ENCODE results near the gene CDK2. TPM values are rescaled to one million over a fixed set of nuclear protein-coding genes. Genes with fewer than 3 reads are reported as not detected.

Gene CDK2
- total RNA-seq, 2 experiments from 2014 or later = 86.7 to 90.1 TPM

DNA sequence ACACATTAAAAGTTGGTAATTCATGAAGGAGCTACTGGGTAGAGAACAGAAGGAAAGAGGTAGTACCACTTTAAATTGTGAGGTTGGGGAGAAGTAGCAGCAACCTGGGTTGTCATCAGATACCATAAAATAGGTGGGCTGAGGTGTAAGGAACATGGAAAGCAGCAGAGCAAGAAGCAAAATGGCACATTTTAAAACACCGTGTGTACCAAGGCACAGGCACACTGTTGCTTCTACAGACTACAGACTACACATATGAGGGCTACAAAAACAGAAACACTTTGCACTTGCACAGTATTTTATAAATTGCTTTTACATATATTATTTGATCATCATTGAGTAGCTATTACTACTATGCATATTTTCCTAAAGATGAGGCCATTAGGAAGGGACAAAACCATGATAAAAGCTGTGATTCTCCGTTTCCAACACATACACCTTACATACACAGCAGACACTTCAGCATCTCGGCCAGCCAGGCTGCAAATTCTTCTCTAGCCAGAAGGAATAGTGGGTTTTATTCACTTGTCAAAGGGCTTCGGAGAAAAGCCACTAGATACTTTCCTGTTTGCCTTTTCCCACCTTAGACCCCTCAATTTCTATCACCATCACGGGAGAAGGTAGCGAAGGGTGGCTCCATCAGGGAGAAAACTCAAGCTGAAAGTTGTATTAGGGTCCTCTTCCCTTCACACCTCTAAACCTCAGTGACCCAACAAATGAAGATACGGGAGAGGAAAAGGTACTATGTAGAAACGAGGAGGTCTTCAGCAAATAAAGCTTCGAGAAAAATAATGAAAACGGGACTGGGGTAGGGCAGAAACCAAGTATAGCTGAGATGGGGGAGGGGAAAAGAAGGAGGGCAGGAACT, 40.5 kb upstream of the CDK2 start:
- H3K27ac Mint-ChIP-seq = peak overlapping the region; percentile 99
- peaks cover 27% of the 10 kb centered on the region for H3K36me3 Mint-ChIP-seq (ENCODE audit: low read depth)
- H3K4me3 Mint-ChIP-seq = peak overlapping the region; percentile 99
- intact Hi-C loops (cut with micrococcal nuclease) = loop anchor here (2.0 to 5.0 kb wide), 2 partner anchors 97 to 189 kb away; partner anchors contain the start of gene DNAJC14
- DNase-seq = peak; percentile 24
- CTCF ChIA-PET = interaction anchor here (0.7 to 4.9 kb wide), 21 partner anchors 9 to 203 kb away, joined by 3 to 36 read pairs (median 3); partner anchors contain the start of genes DNAJC14, IKZF4, ORMDL2 and RAB5B
- H3K27me3 Mint-ChIP-seq = no peaks in the 10 kb centered on the region
- H3K4me1 Mint-ChIP-seq (ENCODE audit: low read depth) = peaks cover 49% of the 10 kb centered on the region
- TF ChIP-seq, protein P1, sequence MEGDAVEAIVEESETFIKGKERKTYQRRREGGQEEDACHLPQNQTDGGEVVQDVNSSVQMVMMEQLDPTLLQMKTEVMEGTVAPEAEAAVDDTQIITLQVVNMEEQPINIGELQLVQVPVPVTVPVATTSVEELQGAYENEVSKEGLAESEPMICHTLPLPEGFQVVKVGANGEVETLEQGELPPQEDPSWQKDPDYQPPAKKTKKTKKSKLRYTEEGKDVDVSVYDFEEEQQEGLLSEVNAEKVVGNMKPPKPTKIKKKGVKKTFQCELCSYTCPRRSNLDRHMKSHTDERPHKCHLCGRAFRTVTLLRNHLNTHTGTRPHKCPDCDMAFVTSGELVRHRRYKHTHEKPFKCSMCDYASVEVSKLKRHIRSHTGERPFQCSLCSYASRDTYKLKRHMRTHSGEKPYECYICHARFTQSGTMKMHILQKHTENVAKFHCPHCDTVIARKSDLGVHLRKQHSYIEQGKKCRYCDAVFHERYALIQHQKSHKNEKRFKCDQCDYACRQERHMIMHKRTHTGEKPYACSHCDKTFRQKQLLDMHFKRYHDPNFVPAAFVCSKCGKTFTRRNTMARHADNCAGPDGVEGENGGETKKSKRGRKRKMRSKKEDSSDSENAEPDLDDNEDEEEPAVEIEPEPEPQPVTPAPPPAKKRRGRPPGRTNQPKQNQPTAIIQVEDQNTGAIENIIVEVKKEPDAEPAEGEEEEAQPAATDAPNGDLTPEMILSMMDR (IDR thresholded peaks at IDR 0.05) = no peak
- H3K9me3 Mint-ChIP-seq = no peaks in the 10 kb centered on the region
- ATAC-seq = no peak
- POLR2A ChIA-PET = interaction anchor here (0.6 to 7.9 kb wide), 17 partner anchors 9 to 191 kb away, joined by 3 to 60 read pairs (median 4); partner anchors contain the start of genes DNAJC14, ORMDL2, PA2G4 and SARNP

DNA sequence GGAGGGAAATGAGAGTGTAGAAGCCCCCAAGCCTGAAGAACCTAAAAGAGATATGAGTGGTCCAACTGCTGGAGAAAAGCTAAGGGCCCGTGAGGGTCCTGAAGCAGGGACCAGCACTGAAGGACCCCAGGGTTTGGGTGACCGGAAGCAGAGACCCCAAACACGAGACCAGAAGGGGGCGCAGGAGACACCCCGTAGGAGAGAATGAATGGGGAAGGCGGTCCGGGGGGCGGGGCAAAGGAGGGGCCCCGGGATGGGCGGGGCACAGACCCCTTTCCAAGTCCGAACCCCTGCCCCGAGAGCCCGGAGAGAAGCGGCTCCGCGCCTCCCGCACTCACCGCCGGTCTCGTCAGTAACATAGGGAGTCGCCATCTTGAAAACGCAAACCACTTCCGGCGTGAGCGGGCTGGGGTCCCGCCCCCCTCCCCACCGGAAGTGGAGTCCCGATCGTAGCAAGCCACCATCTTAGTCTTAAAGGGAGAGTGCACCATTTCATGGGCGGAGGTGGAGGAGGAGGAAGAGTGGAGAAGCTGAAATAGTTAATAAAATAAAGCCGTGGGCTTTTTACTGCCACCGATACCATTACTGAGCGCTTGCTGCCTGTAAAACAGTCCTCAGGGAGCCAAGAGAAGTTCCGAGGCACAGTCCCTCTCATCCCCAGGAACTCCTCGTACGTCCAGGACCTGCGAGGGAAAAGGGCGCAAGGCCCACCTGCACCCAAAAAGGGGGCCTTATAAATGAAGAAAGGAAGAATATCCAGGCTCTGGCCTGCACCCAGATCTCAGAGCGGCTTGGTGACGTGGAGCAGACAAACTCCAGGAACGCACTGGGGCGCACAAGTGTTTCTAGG, 39.7 kb upstream of the CDK2 start:
- peak overlapping the region; percentile 99 for H3K27ac Mint-ChIP-seq
- ATAC-seq = peak; percentile 58
- peaks cover 42% of the 10 kb centered on the region for H3K4me1 Mint-ChIP-seq (ENCODE audit: low read depth)

DNA sequence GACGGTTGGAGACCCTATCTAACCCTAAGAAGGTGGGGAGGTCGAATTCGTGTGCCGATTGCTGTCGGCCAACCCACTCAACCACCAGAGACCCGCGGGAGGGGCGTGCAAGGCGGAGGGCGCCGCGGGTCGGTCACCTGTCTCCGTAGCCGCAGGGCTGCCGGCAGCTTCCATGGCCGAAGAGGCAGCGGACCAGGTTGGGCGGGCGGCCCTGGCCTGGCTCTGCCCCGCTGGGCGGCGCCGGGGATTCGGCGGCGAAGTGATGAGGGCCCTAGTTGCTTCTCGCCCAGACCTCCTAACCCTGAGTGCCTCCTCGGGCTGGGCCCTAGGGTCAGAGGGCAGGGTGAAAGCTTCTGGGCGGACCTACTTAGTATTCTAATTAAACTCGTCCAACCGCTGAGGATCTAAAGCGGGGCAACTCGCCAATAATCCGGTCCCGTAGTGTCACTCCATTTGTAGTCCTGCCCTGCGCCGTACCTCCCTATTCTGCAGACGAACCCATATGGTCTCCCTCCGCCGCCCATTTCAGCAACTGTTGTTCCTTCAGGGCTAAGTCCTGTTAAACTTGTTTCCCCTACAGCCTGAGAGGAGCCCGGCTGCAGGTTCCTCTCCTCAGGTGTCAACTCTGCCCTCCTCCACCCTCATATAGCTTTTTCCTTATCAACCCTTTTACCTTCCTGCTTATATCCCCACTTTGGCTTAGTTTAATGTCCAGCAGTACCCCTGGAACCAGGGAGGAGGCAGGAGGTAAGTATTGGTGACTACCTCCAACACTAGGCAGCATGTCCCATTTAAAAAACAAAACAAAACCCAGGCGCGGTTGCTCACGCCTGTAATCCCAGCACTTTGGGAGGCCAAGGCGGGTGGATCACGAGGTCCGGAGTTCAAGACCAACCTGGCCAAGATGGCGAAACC, 38.8 kb upstream of the CDK2 start, which contains the start of gene PYM1:
Gene PYM1 (minus strand): TSS at position 307 of the 915 bp plus-strand sequence. CDS start 133 bp downstream, at position 174.
- H3K27me3 Mint-ChIP-seq = no peaks in the 10 kb centered on the region
- intact Hi-C loops (cut with micrococcal nuclease) = loop anchor here (2.0 to 5.0 kb wide), 3 partner anchors 45 to 191 kb away; partner anchors contain the start of gene DNAJC14
- no peaks in the 10 kb centered on the region for H3K9me3 Mint-ChIP-seq
- TF ChIP-seq, protein P1 (IDR thresholded peaks at IDR 0.05) = no peak
- peaks cover 37% of the 10 kb centered on the region for H3K36me3 Mint-ChIP-seq (ENCODE audit: low read depth)
- peak within 1 kb of the TSS; percentile 99 for H3K4me3 Mint-ChIP-seq
- DNase-seq (peak; percentile 87), ATAC-seq (peak; percentile 13)
- POLR2A ChIA-PET = interaction anchor here (0.6 to 7.9 kb wide), 19 partner anchors 8 to 198 kb away, joined by 3 to 60 read pairs (median 5); partner anchors contain the start of genes CD63, DNAJC14, ORMDL2 and PA2G4
- CTCF ChIA-PET = interaction anchor here (0.7 to 4.9 kb wide), 9 partner anchors 12 to 189 kb away, joined by 3 to 36 read pairs (median 13); partner anchors contain the start of genes DNAJC14, ORMDL2, RAB5B and SARNP
- peak within 1 kb of the TSS; percentile 99 for H3K27ac Mint-ChIP-seq
- H3K4me1 Mint-ChIP-seq (ENCODE audit: low read depth) = peaks cover 35% of the 10 kb centered on the region

More for the DNA sequence above, 39.7 kb upstream of the CDK2 start:
- Mint-ChIP-seq H3K36me3 (ENCODE audit: low read depth) (peaks cover 34% of the 10 kb centered on the region), H3K27me3 (no peaks in the 10 kb centered on the region), H3K9me3 (no peaks in the 10 kb centered on the region), H3K4me3 (peak overlapping the region; percentile 99)
- ChIA-PET CTCF (interaction anchor here (0.7 to 4.9 kb wide), 17 partner anchors 9 to 193 kb away, joined by 3 to 36 read pairs (median 5); partner anchors contain the start of genes DNAJC14, IKZF4, ORMDL2 and RAB5B), POLR2A (interaction anchor here (0.6 to 7.9 kb wide), 22 partner anchors 8 to 197 kb away, joined by 3 to 60 read pairs (median 4); partner anchors contain the start of genes CD63, DNAJC14, ORMDL2 and PA2G4)
- intact Hi-C loops (cut with micrococcal nuclease) = loop anchor here (2.0 to 5.0 kb wide), 2 partner anchors 98 to 190 kb away; partner anchors contain the start of gene DNAJC14
- DNase-seq = peak; percentile 98
- TF ChIP-seq, protein P1 (IDR thresholded peaks at IDR 0.05) = peak; percentile 86

Measured in activated CD8-positive, alpha-beta T cell treated with anti-CD3 and anti-CD28 coated beads for 36 hours (primary cell).